HG03060 (cell line): ENCODE results near the gene CKS2.

Experiments used
- ATAC-seq: cut with Tn5 transposase; IDR thresholded peaks from one replicate; pipeline ENCODE4 v1.9.1; 2021; ENCODE audit warnings: low read depth, moderate number of reproducible peaks; ENCODE audit not compliant: unreplicated experiment

Gene CKS2

DNA sequence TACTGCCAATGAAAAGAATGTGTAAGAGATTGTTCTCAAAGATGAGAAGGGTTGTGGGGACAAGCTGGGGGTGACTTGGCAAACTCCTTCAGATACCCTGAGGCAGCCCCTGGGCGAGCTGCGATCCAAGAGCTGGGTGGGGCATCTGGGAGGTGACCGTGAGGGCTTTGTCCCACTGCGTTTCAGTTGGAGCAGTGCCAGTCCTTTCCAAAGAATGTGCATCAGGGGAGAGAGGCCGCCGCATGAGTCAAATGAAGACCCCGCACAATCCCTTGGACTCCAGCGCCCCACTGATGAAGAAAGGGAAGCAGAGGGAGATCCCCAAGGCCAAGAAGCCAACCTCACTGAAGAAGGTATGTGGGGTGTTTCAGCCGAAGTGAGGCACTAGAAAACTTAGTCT is 35.7 kb downstream of the CKS2 start:
- no peak for ATAC-seq

DNA sequence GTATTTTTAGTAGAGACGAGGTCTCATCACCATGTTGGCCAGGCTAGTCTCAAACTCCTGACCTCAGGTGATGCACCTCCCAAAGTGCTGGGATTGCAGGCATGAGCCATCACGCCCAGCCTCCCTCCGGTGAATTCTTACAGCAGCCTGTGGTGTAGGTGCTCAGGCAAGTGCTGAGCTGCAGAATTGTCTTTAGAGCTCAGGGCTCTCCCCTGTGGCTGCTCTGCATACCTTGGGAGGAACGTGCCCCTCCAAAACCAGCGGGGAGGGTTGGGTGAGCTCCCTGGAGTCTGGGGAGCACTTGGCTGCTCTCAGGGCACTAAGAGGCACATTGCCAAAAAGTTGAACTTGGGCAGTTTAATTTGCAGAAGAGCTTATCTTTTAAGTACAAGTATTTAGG is 36.7 kb downstream of the CKS2 start:
- no peak for ATAC-seq

DNA sequence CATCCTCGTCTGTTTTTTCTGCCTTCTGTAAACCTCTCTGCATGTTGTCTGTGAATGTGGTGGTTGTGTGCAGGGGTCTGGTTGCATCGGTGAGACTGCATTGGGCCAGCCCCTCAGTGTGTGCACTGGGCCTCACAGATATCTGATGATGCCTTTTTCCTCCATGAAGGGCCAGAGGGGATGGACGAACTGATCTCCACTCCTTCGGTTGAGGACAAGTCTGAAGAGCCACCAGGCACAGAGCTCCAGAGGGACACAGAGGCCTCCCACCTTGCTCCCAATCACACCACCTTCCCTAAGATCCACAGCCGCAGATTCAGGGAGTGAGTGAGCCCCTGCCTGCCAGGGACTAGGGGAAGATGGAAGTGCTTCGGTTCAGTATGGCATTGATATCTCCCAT is 38.6 kb downstream of the CKS2 start:
- no peak for ATAC-seq

DNA sequence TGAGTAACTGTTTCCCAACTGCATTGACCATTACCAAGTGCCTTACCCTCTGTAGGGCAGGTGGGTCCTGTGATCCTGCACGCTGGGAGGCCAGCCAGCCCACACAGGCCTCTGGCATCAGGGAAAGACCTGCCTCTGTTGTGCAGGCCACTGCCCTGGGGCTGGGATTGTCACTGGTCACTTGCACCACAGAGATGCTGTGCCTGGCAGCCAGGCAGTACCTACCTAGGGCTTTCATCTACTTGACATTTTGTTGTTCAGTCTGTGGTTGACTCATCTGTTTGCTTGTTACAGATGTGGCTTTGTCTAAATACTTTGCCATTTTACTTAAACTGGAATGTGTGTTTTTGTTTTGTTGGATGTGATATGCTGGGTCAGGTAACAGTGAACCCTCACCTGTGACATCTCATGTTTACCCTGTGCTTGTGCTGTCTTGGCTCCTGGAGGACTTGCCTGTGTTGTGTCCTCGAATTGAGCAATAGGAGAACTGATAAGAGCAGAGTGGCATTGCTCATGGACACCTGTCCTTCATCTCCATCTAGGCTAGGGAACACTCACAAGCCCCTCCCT is 40.1 kb downstream of the CKS2 start:
- no peak for ATAC-seq

DNA sequence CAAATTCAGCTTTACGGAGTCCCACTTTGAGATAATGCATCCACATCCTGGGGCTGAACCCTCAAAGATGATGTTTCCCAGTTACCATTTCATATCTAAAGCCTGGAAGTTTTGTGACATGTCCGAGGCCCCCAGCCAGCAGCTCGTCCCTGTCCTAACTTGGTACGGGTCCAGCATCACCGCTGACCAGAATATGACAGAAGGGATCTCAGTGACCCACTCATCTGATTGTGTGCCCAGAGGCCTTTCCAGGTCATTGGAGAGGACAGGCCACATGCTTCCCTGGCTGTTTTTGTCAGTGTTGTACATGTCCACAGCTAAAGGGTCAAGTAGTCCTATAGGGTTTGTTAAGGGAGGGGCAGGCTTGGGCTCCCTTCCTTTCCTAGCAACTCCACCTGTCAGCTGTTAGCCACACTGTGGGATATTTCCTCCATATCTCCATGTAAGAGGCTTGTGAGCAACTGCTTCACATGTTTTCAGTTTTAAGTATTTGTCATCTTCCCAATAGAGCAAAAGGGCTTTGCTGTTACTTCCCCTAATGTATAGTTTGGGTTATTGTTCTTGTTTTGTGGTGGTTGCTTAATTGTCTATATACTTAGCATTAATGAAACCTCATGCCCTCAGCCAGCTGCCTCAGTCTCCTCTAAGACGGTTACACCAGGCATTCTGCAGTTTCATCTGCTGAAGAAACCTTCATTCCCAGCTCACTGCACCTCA is 40.7 kb downstream of the CKS2 start:
- ATAC-seq, result no peak

DNA sequence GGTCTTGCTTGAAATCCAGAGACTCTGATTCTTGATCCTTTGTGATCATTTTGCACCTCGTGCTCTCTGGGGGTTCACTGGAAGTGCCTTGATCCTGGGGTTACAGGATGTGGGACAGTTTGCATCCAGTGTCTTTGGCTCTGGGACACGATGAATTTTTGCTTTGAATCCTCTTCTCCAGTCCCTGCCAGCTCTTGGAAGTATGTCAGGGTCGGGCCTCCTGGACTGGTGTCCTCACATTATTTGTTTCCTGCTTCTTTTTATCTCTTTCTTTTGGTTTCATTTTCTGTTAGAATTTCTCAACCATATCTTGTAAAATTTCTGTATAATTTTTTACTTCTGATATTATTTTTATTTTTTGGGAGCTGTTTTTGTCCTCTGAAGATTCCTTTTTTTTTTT is 41.5 kb downstream of the CKS2 start:
- no peak for ATAC-seq

DNA sequence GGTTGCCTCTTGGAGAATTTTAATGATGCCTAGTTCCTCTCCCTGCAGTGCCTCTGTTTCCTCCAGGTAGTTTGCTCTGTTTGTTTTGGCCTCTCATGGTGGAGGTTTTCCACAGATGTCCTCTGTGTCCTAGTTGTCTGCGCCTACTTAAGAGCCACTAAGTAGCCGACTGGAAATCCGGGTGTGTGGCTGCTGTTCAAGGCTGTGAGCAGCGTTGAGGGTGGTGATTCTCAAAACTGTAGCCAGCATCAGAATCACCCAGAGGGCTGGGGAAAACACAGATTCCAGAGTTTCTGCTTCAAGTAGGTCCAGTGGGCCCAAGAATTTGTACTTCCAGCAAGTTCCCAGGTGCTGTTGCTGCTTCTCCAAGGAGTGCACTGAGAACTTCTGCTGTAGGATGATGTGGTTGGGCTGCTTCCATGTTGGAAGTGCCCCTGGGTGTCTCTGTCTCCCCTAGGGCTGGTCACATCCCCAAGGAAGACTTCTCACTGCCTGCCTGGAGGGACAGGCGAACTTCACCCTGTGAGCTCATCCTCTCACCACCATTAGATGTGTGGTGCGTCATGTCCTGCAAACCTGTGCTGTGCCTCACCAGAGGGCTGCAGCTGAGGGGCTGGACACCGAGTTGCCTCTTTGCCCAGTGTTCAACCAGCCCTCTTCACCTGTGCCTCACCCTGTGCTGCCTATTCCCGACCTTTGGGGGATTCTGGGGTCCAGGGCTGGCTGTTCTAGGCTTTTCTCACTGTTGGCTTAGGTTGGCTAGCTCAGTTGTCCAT is 42.1 kb downstream of the CKS2 start:
- ATAC-seq, result no peak

DNA sequence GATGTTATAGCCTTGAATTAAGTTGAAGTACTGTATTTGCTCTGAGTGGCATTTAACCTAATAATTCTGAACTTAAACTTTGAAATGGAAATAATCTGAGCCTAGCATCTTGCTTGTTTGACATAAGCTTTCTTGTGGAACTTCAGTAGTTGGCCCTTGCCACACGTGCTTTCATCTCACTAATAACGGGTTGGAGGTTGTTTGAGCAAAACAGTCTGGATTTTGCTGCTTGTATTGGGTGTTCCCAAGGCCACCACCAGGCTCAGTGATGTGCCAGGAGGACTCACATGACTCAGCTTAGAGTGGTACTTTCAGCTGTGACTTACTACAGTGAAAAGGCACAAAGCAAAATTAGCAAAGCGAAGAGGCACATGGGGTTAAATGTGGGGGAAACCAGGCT is 43.0 kb downstream of the CKS2 start:
- no peak for ATAC-seq

DNA sequence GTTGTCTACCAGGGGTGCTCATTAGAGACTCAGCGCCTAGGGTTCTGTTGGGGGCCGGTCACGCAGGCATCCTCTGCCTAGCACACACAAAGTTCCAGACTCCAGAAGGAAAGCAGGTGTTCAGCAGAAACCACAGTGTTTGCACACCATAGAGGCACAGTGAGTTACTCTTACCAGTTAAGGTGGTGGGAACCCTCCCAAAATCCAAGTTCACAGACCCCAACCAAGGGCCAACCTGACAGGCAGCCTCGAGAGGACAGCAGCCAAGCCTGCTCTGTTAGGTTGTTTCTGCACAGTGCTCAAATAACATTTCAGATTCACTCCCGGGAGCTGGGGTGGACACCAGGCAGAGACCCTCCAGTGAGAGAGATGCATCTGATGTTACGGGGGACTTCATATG is 43.5 kb downstream of the CKS2 start:
- ATAC-seq, result no peak

DNA sequence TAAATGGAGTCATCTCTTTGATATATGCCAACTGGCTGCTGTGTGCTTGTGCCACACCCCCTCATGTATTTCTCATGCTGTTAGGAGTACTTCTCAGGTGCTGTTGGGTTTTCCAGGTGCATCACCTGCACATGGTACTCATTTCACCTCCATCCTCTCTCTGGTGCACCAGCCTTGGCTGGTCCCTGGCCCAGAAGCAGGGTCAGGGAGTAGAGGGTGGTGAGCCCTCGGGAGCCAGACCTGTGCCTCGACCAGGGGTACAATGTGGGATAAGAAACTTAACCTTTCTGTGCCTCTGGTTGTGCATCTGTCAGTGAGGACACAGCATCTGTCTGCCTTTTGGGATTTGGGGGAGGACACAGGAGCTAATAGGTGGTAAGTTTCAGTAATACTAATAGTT is 45.8 kb downstream of the CKS2 start:
- ATAC-seq, result no peak

DNA sequence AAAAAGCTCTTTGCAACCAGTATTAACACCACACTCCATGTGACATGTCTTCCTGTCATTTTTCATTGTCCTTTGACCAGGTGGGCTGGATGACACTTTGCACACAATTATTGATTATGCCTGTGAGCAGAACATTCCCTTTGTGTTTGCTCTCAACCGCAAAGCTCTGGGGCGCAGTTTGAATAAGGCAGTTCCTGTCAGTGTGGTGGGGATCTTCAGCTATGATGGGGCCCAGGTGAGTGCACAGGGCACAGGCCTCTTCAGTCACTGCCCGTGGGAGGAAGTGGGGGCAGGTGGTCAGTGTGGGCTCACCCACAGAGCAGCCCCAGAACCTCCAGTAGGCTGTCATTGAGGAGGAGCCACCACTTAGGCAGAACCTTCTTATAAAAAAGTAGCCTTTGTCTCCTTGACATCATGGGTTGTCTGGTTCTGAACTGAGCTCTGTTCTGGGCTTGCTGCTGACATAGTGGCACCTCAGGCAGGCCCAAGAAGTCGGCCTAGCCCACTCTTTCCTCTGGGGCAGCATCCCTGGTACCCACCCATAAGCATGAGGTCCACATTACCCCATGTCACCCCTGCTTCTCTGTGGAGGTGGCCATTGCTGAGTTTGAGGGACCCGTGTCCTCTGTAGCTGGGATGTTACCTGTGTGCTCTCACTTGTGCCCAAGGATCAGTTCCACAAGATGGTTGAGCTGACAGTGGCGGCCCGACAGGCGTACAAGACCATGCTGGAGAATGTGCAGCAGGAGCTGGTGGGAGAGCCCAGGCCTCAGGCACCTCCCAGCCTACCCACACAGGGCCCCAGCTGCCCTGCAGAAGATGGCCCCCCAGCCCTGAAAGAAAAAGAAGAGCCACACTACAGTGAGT is 46.6 kb downstream of the CKS2 start:
- no peak for ATAC-seq

DNA sequence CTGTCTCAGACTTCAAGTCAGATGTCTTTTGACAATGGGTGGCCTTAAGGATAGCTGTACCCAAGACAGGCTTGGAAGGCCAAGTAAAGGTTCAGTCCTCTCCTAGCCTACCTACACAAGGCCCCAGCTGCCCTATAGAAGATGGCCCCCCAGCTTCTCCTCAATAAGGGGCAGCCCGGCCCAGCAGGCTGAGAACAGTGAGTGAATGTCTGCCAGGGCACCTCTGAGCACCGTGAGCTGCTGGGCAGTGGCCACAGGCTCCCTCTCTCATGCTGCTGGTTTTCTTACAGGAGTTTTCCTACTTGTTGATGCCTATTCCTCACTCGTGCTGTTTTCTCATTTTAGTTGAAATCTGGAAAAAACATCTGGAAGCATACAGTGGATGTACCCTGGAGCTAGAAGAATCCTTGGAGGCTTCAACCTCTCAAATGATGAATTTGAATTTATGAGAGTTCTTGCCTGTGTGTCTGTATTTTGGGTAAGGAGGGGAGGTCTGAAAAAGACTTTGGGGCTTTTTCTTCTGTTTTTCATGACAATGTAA is 47.5 kb downstream of the CKS2 start:
- no peak for ATAC-seq

DNA sequence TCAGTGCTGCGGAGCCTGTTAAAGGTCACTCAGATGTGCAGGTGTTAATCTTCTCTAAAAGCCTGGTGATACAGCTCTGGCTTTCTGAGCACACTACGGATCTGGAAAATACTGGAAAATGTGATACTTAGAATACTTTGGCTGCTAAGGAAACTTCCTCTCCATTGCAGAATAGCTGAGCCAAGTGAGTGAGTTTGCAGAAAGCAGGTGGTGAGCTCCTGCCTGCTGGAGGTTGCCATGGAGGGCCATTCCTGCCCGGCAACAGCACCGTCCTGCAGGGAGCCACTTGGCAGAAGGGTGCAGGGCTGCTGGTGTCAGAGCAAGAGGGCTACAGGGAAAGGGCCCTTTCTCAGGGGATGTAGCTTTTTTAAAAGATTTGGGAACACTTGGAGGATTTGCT is 48.0 kb downstream of the CKS2 start:
- no peak for ATAC-seq

DNA sequence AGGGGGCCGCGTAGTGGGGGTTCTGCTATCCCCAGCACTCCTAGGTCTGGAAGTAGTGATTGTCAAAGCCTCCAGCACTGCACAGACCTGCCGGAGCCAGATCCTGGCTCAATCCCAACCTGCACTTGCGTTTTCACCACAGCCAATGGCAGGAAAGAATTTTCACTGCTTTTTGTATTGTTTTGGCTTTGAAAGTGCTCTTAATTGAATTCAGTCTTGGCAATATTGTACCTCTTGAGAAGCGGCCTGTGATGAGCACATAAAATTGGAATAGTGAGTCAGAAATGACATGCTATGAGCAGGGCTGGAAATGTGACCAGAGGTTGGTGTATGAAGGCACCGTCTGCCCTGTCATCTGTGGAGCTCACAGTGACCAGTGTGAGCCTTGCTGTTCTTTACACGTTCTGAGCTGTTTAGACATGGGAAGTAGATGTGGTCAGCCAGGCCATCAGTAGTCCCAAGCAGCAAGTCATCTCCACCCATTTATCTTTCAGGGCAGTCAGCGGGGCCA is 48.8 kb downstream of the CKS2 start:
- no peak for ATAC-seq

DNA sequence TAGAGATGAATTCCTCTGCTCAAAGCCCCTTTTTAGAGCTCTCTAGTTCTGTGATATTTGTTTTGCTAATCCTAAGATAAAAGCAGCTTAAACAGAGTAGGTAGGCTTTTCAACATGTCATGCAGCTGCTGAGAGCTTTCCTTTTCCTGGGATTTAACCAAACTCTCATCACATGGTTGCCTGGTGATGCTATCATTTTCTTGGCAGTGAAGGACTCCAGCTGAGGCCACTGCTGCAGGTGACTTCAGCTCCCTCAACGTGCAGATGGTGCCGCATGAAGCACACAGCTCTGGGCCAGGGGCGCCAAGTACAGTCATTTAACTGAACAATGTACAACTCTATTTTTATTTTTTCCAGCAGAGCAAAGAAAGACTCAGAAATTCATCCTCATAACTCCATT is 49.5 kb downstream of the CKS2 start:
- ATAC-seq, result no peak

DNA sequence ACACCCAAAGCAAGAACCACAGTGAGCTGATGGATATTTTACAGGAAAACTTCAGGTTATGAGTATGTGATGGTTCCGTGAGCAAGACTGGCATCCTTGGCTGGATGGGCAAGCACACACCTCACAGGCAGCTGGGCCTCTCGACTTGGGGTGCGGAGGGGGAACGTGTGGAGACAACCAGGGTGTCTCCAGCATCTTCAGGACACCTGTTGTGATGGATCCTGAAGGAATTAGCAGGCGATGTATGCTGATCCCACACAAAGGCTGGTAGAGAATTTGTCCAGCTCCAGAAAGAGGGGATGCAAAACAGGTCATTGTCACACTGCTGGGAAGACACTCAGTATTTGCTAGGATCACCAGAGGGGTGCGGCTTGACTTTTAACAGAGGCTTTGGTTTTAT is 50.0 kb downstream of the CKS2 start:
- ATAC-seq, result no peak

DNA sequence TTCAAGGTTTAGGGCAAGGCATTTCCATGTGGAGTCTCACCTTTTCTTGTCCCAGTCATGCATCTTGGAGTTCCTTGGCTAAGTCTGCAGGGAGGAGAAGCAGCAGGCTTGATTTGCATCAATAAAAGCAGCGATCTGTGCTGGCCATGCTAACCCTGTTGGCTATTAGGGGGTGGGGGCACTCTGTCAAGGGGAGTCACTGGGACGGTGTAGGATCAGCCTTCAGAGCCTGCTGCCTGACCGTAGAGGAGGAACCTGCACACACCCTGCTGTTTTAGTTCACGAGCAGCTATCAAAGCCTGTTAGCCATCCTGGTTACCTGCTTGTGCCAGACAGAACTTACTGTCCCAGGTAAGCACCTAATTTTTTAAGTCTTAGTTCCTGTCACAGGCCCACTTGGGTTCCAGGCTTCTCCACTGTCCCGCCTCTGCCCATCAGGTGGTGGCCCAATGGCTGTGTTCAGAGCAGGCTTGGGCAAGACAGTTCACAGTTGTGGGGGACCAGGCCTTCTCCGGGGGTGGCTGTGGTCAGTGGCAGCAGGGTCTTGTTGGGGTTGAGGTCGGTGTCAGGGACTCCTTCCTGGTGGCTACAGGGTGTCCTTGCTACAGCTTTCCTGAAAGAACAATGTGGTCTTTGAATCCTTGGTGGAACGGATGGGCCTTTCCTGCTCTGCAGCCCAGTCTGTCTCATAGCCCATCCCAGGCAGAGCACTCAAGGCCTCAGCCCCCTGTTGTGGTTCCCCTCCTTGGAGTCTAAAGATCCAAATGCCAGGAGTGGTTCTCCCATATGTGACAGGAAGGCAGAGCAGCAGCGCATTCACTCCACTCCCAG is 51.0 kb downstream of the CKS2 start:
- ATAC-seq, result no peak

DNA sequence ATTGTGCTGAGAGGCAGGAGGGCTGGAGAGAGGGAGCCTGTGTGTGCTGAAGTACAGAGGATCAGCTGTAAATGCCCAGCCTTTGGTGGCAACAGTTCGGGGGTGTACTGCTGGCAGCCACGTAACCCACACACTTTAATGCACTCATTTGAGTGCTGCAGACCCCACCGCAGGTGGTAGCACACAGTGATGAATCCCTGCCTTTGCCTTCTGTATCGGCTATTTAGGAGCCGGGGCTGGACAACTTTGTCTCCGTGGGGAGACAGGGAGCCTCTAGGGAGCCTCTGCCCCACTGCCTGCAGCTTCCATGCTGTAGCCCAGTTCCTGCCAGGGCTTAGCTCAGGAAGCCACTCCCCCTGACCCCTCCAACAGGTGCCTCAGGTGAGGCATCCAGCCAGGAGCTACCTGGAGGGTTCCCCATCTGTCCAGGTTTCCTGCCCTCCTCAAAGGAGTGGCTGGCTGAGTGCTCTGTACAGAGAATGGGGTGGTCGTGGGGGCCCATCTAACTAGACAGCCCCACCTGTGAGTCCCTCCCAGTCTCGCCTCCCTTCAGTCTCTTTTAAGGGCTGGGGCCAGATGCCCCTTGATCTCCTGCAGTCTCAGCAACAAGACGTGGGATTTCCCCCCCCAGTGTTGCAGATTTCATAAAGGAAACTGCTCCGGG is 51.8 kb downstream of the CKS2 start:
- ATAC-seq, result no peak

DNA sequence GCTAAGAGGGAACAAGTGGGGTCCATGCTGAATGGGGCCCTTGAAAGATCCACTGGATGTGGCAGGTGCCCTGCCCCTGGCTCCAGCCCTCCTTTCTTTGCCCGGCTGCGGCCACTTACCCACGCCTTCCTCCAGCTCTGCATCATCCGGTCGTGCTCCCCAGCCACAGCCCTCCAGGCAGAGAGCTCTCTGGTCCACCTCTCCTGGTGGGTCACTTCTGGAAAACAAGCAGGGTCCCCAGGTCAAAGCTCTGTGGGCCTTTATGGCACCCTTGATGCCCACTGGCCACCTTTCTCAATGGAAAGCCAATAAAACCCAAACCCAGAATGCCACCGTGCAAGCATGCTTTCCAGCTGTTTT is 52.3 kb downstream of the CKS2 start:
- ATAC-seq, result no peak
